GM12892 (cell line): ENCODE results near the gene USP37.

Experiments
- POLR2A ChIP-seq: IDR thresholded peaks from 2 replicates; pipeline ENCODE4 v1.6.1; 2011; ENCODE audit warnings: low read depth, low read length, control low read depth
- POLR2AphosphoS5 ChIP-seq: IDR thresholded peaks from 2 replicates; pipeline ENCODE4 v1.6.1; 2011; ENCODE audit warnings: low read depth, low read length, control low read depth
- TAF1 ChIP-seq: IDR thresholded peaks from 2 replicates; pipeline ENCODE4 v1.6.1; 2011; ENCODE audit warnings: low read depth, mild to moderate bottlenecking, control low read depth, low read length, borderline replicate concordance

GRCh38 chr2:218452079-218452478 is 116.1 kb downstream of the USP37 start:
- TF ChIP-seq POLR2AphosphoS5 (no peak), POLR2A (no peak), TAF1 (no peak)
